GM18517 (cell line): ENCODE data around the gene KANSL2.
"Not testable (repeated sequence)": the region's sequence is repeated elsewhere in the genome, so short reads cannot be mapped to it uniquely, and the experiment has no call there.

Experiments
- ATAC-seq: cut with Tn5 transposase; IDR thresholded peaks from one replicate; pipeline ENCODE4 v1.9.1; 2021; ENCODE audit warnings: mild to moderate bottlenecking, moderate library complexity; ENCODE audit not compliant: unreplicated experiment

KANSL2 gene

GRCh38 chr12:48686037-48686595 is 4.1 kb upstream of the KANSL2 start:
- ATAC-seq = no peak

- no peak for ATAC-seq
Observed at GRCh38 chr12:48683534-48683933, 1.5 kb upstream of the KANSL2 start.

DNA sequence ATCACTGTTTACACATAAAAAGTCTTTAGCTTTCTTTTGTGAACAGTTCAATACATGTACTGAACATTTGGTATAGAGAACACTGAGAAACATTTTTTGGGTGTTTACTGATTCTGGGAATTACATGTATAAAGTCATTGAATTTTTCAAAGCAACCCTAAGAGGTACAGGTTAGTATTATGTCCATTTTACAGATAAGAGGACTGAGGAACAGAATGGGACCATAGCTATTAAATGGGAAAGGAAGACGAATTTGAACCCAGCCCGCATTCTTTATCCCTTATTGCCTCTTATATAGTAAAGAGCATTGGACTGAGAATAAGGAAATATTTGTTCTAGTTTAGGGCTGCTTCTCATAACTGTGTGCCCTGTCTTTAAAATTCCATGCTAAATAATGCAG is 889 bp upstream of the KANSL2 start:
- ATAC-seq = no peak

- ATAC-seq = peak; percentile 1
Observed at GRCh38 chr12:48682533-48682905, 481 bp upstream of the KANSL2 start.

DNA sequence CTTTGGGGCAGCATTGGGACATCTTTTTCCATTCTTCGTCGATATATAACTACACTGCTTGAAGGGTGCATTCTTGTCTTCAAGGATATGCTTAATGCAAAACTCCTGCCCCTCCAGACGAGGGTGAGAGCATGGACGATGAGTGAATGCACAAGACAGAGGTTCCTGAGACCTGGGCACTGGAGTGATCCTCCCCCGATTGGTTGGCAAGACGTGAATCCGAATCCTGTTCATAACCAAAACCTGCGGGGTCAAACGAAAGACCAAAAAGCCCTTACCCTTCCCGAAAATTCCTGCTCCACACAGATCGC is 684 bp downstream of the KANSL2 start:
- ATAC-seq = no peak

GRCh38 chr12:48680861-48681260 is 1.2 kb downstream of the KANSL2 start:
- ATAC-seq = no peak

- ATAC-seq = no peak
Observed at GRCh38 chr12:48678551-48679185, 3.4 kb downstream of the KANSL2 start.

DNA sequence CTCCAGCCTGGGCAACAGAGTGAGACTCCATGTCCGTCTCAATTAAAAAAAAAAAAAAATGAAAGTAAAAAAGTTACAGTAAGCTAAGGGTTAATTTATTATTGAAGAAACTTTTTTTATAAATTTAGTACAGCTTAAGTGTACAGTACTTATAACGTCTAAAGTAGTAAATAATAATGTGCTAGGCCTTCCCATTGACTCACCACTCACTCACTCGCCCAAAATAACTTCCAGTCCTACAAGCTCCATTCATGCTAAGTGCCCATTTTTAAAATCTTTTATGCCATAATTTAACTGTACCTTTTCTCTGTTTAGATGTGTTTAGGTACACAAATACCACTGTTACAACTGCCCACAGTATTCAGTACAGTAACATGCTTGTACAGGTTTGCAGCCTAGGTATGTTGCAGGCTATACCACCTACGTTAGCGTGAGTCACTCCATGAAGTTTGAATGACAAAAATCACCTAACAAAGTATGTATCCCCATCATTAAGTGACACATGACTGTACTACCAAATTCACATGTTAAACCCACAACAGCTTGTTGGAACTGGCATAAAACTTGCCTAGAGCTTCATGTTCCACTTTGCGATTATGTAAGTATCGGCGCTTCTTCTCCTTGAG is 10.7 kb downstream of the KANSL2 start:
- ATAC-seq = no peak

- ATAC-seq = no peak
Observed at GRCh38 chr12:48668996-48669395, 13.0 kb downstream of the KANSL2 start.

DNA sequence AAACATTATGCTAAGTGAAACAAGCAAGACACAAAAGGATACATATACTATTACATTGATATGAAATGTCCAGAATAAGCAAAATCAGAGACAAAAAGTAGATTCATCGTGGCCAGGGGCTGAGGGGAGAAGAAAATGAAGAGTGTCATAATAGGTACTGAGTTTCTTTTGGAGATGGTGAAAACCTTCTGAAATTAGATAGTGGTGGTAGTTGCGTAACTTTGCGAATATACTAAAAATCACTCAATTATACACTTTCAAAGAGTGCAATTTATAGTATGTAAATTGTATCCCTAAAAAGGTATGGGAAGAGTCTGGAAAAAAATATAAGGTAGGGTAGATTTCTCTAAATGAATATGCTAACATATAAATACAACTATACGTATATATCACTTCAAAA is 22.2 kb downstream of the KANSL2 start:
- ATAC-seq = no peak

- ATAC-seq = no peak
Observed at GRCh38 chr12:48651681-48652080, 30.4 kb downstream of the KANSL2 start.

- not testable (repeated sequence) for ATAC-seq
Observed at GRCh38 chr12:48645354-48645753, 36.7 kb downstream of the KANSL2 start.

GRCh38 chr12:48643011-48643410 is 39.0 kb downstream of the KANSL2 start:
- no peak for ATAC-seq

DNA sequence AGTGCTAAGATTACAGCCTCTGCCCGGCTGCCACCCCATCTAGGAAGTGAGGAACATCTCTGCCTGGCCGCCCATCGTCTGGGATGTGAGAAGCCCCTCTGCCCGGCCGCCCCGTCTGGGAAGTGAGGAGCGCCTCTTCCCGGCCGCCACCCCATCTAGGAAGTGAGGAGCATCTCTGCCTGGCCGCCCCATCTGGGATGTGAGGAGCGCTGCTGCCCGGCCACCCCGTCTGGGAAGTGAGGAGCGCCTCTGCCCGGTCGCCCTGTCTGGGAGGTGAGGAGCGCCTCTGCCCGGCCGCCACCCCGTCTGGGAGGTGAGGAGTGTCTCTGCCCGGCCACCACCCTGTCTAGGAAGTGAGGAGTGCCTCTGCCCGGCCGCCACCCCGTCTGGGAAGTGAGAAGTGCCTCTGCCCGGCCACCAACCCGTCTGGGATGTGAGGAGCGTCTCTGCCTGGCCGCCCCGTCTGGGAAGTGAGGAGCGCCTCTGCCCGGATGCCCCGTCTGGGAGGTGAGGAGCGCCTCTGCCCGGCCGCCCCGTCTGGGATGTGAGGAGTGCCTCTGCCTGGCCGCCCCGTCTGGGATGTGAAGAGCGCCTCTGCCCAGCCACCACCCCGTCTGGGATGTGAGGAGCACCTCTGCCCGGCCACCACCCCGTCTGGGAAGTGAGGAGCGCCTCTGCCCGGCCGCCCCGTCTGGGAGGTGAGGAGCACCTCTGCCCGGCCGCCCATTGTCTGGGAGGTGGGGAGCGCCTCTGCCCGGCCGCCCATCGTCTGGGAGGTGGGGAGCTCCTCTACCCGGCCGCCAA is 40.1 kb downstream of the KANSL2 start:
- not testable (repeated sequence) for ATAC-seq

GRCh38 chr12:48640854-48641253 is 41.2 kb downstream of the KANSL2 start:
- no peak for ATAC-seq

GRCh38 chr12:48640428-48640827 is 41.6 kb downstream of the KANSL2 start:
- no peak for ATAC-seq

DNA sequence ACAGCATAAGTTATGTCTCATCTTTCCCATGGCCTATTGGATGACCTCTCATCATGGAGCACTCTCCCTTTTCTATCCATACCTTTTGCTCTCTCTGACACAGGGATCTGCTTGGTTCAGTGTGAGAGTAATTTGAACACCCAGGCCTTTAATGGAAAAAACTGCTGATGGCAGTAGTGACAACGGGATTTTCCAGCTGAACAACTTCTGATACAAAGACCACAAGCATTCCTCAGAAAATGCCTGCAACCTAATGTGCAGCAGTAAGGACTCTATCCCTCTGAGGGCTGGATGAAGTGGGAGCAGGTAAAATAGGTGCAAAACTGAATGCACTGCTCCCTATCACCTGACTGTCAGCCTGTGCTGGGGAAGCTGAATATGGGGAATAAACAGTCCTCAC is 51.0 kb downstream of the KANSL2 start:
- no peak for ATAC-seq

GRCh38 chr12:48630346-48630745 is 51.7 kb downstream of the KANSL2 start:
- no peak for ATAC-seq

DNA sequence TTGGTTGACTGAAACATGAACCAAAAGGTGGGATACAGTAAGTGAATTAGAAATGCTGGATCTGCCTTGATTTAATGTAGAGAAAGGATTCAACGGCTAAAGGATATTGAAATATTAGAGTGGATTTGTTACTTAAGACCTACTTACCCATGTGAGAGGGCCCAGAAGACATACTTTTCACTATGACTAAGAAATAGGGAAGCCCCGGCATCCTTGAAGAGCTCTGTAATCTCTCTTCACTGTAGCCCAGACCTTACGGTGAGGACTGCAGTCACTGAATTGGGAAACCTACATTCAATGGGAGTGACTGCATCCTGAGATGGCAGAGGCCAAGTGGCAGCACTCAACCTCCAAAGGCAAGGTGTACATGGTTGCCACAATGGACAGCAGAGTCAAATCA is 52.5 kb downstream of the KANSL2 start:
- ATAC-seq = no peak

DNA sequence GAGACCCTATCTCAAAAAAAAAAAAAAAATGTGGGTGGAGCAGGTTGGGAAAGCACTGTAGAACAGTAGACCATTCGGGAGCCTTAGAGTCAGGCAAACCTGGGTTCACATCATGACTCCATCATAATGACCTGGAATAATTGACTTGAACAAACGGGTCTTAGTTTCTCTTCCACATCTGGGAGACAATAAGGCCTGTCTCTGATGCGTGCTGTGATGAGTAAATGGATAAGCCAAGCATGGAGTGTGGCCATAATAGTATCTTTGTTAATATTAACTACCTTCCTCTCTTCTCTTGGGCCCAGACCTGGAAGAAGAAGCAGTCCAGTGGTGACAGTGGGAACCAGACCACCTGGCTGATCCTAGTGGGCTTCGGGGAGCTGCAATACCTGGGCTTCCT is 54.5 kb downstream of the KANSL2 start:
- no peak for ATAC-seq

DNA sequence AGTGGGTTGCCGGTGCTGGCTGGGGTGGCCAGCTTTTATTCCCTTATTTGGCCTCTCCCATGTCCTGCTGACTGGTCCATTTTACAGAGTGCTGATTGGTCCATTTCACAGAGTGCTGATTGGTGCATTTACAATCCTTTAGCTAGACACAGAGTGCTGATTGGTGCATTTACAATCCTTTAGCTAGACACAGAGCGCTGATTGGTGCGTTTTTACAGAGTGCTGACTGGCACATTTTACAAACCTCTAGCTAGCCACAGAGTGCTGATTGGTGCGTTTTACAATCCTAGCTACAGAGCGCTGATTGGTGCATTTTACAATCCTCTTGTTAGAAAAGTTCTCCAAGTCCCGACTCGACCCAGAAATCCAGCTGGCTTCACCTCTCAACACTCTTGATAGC is 59.0 kb downstream of the KANSL2 start:
- ATAC-seq = not testable (repeated sequence)

- ATAC-seq = peak; percentile 76
Observed at GRCh38 chr12:48618541-48618940, 63.5 kb downstream of the KANSL2 start.
